Suppressor macrophage treated with lipopolysaccharide for 1 hour (primary cell): ENCODE results near the gene SERTAD4.
"Not testable (repeated sequence)": the region's sequence is repeated elsewhere in the genome, so short reads cannot be mapped to it uniquely, and the experiment has no call there.

Source experiments
- DNase-seq, 3 donors: peaks; one replicate each; pipeline ENCODE4 v3.0.0-alpha.2; 2020 to 2022

Gene SERTAD4

GRCh38 chr1:210262167-210262896 is 29.7 kb downstream of the SERTAD4 start:
- DNase-seq: no peak

DNA sequence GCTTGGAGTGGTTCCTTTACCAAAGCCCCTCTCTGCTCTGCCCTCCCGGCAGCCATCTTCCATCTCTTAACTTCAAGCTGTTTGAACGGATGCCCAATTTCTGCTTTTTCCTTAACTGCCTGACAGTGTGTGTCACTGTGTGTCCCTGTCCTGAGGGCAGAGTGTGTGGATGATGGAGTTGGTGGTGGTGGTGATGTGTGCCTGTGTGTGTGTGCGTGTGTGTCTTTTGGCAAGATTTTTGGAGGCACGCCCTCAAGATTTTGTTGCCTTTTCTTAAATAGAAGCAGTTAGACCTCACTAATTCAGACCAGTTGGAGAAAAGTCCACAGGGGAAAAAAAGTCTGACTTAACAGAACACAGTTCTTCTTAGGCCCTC is 30.3 kb downstream of the SERTAD4 start:
- no peak for DNase-seq

GRCh38 chr1:210263963-210264362 is 31.4 kb downstream of the SERTAD4 start:
- DNase-seq: no peak

DNA sequence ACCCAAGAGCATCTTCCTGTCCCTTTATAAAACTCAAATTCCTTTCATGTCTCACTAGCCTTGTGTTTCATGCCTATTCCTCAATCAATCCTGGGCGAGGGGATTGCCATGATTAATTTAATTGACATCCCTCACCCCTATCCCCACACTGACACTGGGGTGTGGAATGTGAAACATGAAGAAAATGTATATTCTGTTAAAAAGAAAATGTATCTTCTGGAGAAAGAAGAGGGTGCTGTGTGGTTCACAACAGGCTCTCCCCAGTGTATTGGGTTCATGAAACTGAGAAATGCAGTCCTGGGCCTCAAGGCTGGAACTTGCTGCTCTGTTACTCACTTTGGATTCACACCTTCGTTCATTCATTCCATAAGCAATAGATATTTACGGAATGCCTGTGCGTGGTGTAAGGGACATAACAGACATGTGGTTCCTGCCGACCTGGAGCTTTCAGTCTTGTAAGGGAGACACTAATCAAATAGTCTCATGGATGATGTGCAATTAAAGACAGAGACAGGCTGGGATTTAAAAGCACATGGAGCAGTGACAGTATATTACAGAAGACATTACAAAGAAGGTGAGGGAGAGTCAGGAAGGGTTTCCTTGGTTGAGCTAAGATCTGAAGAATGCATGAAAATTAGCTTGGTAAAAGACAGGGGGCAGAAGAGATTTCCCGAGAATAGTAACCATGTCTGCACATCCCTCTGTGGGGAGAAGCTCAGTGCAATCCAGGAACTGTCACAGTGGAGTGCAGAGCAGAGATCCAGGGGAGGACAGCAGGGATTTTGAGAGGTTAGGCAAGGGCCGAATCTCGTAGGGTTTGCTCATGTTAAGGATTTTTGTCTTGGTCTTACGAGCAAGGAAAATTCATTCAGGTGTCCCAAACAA is 32.1 kb downstream of the SERTAD4 start:
- no peak for DNase-seq

DNA sequence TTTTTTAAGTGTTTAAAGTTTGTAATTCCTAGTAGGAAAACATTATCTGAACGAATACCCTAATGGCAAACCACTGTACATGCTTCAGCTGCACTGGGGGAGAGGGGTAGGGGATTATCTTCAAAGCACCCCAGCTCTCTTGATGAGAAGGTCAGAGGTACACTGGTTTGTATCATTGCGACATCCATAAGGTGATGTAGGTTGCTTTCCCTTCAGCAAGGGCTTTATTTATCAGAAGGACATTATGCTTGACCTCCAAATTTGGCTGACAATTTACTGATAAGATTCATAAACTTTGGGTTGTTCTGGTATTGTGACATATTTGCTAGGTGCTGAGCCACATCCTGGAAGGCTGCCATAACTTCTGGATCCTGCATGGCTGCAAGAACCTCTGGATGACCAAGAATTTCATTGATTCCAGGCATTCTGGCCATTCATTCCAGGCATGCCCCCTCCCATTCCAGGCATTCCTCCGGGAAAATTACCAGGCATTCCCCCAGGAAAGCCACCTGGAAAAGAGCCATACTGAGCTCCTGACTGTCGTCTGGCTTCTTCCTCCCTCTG is 32.9 kb downstream of the SERTAD4 start:
- DNase-seq: not testable (repeated sequence)

DNA sequence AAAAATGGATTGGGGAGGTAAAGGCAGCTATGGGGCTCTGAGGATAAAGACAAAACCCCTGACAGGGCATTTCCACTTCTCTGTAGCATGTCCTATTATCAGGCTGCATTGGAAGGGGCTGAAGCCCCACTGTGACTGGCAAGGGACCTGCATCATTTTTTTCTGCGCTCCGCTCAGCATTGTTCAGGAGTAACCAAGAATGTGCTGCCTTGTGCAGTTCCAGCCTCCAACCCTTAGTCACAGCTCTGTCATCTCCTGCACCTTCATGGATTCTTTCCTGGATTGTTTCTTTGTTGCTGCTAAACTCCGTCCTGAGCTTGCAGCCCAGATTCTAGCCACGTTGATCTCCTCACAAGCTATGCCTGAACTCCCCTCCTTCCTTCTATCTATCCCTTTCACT is 37.4 kb downstream of the SERTAD4 start:
- no peak for DNase-seq

DNA sequence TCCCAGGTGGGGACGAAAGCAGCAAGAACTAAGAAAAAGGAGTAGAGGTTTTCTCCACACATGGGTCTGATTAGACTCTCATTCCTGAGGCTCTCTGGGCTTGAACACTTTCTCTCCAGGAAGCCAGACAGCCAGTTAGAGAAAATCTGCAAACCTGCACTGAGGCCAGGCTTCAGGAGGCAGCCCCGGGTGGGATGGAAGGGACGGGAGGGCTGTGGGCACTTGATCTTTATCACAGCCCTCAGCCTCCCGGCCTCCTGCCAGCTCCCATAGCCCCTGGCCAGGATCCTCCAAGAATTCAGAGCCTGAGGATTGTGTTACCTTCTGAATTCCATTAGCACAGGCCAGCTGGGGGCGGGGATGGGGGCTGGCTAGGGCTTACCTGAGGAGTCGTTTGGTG is 40.1 kb downstream of the SERTAD4 start:
- no peak for DNase-seq

DNA sequence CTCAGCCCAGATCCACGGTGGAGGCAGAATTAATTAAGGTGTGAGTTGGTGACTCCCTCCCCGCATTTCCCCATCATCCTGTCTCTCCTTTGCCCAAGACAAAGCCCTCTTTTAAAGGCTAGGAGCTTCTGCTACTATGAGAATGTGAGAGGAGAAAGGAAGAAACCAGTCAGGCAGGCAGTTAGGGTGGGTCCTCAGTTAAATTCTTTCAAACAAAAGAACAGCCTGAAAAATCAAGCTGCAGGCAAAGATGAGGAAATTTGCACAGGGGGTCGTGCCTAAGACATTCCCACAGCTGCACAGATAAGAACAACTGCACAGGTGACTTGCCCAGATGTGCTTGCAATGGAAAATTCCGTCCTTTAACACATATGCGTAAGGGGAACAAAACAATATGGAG is 47.6 kb downstream of the SERTAD4 start:
- no peak for DNase-seq

- no peak for DNase-seq
Observed at GRCh38 chr1:210288116-210288515, 55.5 kb downstream of the SERTAD4 start.

DNA sequence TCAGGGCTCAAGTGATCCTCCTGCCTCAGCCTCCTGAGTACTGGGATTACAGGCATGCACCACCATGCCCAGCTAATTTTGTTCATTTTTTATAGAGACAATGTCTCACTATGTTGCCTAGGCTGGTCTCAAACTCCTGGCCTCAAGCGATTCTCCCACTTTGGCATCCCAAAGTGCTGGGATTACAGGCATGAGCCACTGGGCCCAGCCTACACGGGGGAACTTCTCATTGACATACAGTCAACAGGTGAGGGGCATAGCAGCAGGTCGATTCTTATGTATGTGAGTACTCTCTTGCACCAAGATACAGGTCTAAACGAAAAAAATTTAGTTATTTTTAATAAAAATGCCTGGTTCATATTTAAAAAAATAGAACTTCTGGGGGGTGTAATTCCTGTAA is 56.7 kb downstream of the SERTAD4 start:
- DNase-seq: no peak

DNA sequence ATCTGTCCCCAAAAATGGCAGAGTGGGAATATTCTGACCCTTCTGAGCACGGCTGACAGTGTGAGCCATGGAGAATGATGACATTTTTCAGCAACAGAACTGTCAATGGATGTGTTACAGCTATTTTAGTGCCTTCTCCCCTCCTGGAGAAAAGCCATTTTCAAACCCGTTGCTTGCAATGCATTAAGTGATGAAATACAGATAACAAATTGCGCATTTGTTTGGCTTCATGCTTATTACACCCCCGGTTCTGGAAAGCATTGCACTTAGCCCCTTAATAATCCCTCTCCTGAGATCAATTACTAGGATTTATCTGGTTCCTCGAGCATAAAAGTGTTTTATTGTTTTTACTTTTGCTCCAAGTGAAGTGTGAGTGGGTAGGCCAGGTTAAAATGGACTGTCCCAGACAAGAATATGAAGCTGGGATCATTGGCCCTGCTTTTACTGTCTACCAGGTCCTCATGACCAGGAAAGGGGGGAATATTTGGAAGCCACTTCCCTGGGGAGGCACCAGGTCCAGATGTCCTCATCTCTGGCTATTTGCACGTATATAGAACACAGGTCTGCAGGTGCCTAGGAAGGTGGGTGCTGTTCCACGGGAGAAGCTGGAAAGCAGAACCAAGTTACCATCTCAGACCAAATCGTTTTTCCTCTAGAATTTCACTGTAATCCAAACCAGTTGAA is 58.6 kb downstream of the SERTAD4 start:
- DNase-seq: peak in 1 of 3 donors; percentile 5

- DNase-seq: peak in 1 of 3 donors; percentile 2
Observed at GRCh38 chr1:210291786-210292230, 59.2 kb downstream of the SERTAD4 start.

GRCh38 chr1:210292231-210292871 is 59.8 kb downstream of the SERTAD4 start:
- DNase-seq: peak in 2 of 3 donors; percentile 1 to 25

DNA sequence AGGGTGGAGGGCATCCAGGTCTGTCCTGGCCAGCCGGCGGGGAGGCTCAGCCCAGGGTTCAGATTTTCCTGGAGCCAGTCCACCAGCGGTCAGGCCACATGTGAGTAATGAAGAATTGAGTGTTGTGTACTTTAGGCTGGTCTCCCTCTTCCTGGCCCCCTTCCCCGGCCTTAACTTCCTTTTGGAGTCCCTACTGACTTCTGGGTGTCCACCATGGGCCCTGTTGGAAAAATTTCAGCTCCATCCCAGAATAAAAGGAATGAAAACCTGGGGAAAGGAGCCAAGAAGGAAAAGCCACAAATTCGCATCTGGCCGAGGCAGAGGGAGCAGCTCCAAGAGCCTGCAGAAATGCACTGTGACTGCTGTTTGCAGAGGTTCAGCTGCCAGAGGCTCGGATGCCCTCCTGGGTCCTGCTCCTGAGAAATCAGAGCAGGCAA is 60.6 kb downstream of the SERTAD4 start:
- no peak for DNase-seq

- no peak for DNase-seq
Observed at GRCh38 chr1:210294999-210295745, 62.6 kb downstream of the SERTAD4 start.
